Neural progenitor cell (in vitro differentiated cells): ENCODE measurements around the gene ZNF674. TPM values are rescaled to one million over a fixed set of nuclear protein-coding genes. Genes with fewer than 3 reads are reported as not detected.
"Not testable (repeated sequence)": the region's sequence is repeated elsewhere in the genome, so short reads cannot be mapped to it uniquely, and the experiment has no call there.

Source experiments
- DNase-seq: peaks from one replicate; pipeline ENCODE4 v3.0.0-alpha.2; 2016; ENCODE audit warnings: low spot score
- H2AFZ ChIP-seq: fragments of 200-600 bp; sonication (generic); replicated peaks from 2 replicates; pipeline ENCODE4 v1.6.1; 2016; ENCODE audit warnings: antibody characterized with exemption
- H3F3A ChIP-seq: fragments of 200-600 bp; sonication (generic); 2 replicates; pipeline ENCODE4 v1.6.1; 2016; ENCODE audit warnings: antibody characterized with exemption, low read depth
- H3K27ac ChIP-seq: fragments of 200-600 bp; sonication (generic); 2 replicates; pipeline ENCODE4 v1.5.1; 2016; ENCODE audit warnings: mild to moderate bottlenecking
- H3K27me3 ChIP-seq: fragments of 200-600 bp; sonication (generic); 2 replicates; pipeline ENCODE4 v1.6.1; 2016; ENCODE audit warnings: mild to moderate bottlenecking, moderate library complexity
- H3K36me3 ChIP-seq: fragments of 200-600 bp; sonication (generic); 2 replicates; pipeline ENCODE4 v1.5.1; 2016
- H3K4me1 ChIP-seq: fragments of 200-600 bp; sonication (generic); 2 replicates; pipeline ENCODE4 v1.6.1; 2016; ENCODE audit warnings: mixed run types
- H3K4me2 ChIP-seq: fragments of 200-600 bp; sonication (generic); 2 replicates; pipeline ENCODE4 v1.6.1; 2016
- H3K4me3 ChIP-seq: fragments of 200-600 bp; sonication (generic); 2 replicates; pipeline ENCODE4 v1.5.1; 2016
- H3K79me2 ChIP-seq: fragments of 200-600 bp; sonication (generic); 2 replicates; pipeline ENCODE4 v1.6.1; 2016; ENCODE audit warnings: low read depth
- H3K9ac ChIP-seq: fragments of 200-600 bp; sonication (generic); 2 replicates; pipeline ENCODE4 v1.6.1; 2016
- H3K9me3 ChIP-seq: fragments of 200-600 bp; sonication (generic); 2 replicates; pipeline ENCODE4 v1.5.1; 2016; ENCODE audit warnings: low read depth
- H4K20me1 ChIP-seq: fragments of 200-600 bp; sonication (generic); 2 replicates; pipeline ENCODE4 v1.6.1; 2016; ENCODE audit warnings: low read depth
- H3K27ac Mint-ChIP-seq: 3 replicates; pipeline ENCODE4 v1.8.0; 2021; ENCODE audit warnings: mixed read lengths
- H3K27me3 Mint-ChIP-seq: 2 replicates; pipeline ENCODE4 v1.8.0; 2022; ENCODE audit warnings: low read depth, mild to moderate bottlenecking, inconsistent platforms, moderate library complexity, mixed read lengths; ENCODE audit not compliant: insufficient read depth
- H3K36me3 Mint-ChIP-seq: 3 replicates; pipeline ENCODE4 v1.8.0; 2021; ENCODE audit warnings: mixed read lengths
- H3K4me1 Mint-ChIP-seq: 3 replicates; pipeline ENCODE4 v1.8.0; 2021; ENCODE audit warnings: mixed read lengths
- H3K4me3 Mint-ChIP-seq: 3 replicates; pipeline ENCODE4 v1.8.0; 2021; ENCODE audit warnings: mild to moderate bottlenecking, moderate library complexity, mixed read lengths
- H3K9me3 Mint-ChIP-seq: 3 replicates; pipeline ENCODE4 v1.8.0; 2020; ENCODE audit warnings: mixed read lengths
- EZH2 ChIP-seq: fragments of 200-600 bp; sonication (generic); IDR thresholded peaks from 2 replicates; pipeline ENCODE4 v1.6.1; 2017; ENCODE audit warnings: antibody characterized with exemption, mild to moderate bottlenecking, moderate library complexity
- EZH2phosphoT487 ChIP-seq: fragments of 200-600 bp; sonication (generic); IDR thresholded peaks from 2 replicates; pipeline ENCODE4 v1.6.1; 2017; ENCODE audit warnings: antibody characterized with exemption
- total RNA-seq: library from RNA; depleted of rRNA; stranded (reverse); fragments of >200 nt; gene quantifications from 2 replicates; pipeline ENCODE4 v1.2.3, GENCODE V29; 2015; ENCODE audit warnings: low replicate concordance
- TF ChIP-seq, protein P1 (sequence below): fragments of 200-600 bp; sonication (generic); IDR thresholded peaks from 2 replicates; pipeline ENCODE4 v1.5.1; 2017; ENCODE audit warnings: antibody characterized with exemption, mild to moderate bottlenecking

Gene ZNF674
- total RNA-seq, 1 donor from 2014 or later = 3.9 TPM

DNA sequence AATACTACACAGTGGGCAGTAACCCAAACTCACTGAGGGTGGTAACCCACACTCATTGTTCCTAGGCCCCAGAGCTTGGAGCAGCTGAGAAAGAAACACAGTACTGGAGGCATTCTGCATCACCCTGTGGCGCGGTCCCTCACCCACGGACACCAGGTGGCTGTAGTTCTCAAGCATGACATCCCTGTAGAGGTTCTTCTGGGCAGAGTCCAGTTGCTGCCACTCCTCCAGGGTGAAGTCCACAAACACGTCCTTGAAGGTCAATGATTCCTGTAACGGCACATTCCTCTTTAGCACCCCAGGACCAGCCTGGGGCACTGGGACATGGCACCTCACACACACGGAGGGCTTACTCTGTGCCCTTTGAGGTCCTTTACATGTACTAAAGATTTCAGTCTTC, 16.6 kb downstream of the ZNF674 start:
- H3K27me3 Mint-ChIP-seq, H4K20me1 ChIP-seq, H3K27ac ChIP-seq, H3K79me2 ChIP-seq, H3K9me3 Mint-ChIP-seq, H3K4me3 Mint-ChIP-seq, H3K27me3 ChIP-seq, H3K36me3 ChIP-seq, H3K9me3 ChIP-seq, DNase-seq, H3K4me1 Mint-ChIP-seq, H3K4me2 ChIP-seq, H3K9ac ChIP-seq, H3K36me3 Mint-ChIP-seq, H2AFZ ChIP-seq, H3K4me3 ChIP-seq, H3K4me1 ChIP-seq, H3F3A ChIP-seq, H3K27ac Mint-ChIP-seq: not testable (repeated sequence)

DNA sequence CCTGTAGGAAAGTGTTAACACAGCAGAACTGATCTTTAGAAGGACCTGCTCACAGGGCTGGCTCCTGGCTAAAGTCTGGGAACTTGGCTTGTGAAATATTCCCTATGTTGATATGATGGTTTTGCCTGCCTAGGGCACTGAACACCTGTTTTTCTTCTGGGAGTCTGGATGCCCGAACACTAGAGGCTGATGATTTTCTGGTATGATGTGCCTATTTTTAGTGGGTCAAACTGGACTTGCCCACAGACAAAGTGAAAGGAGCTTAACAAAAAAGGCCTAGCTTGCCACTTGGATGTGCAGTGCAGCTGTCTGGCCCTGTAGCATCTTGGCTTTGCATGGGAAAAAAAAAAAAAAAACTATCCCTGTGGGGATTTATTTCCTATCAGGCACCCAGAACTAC, 39.1 kb downstream of the ZNF674 start:
- no peaks in the 10 kb centered on the region for H3K27me3 Mint-ChIP-seq
- Histone ChIP-seq H3K36me3 (peaks cover 10% of the 10 kb centered on the region), H3K9ac (no peak overlapping the region), H2AFZ (no peak overlapping the region), H3F3A (no peaks in the 10 kb centered on the region), H3K27me3 (no peaks in the 10 kb centered on the region), H3K4me2 (no peak overlapping the region), H3K27ac (no peak overlapping the region), H4K20me1 (no peaks in the 10 kb centered on the region), H3K9me3 (peaks cover 9% of the 10 kb centered on the region), H3K4me1 (no peaks in the 10 kb centered on the region), H3K79me2 (no peaks in the 10 kb centered on the region), H3K4me3 (no peak overlapping the region)
- no peaks in the 10 kb centered on the region for H3K4me1 Mint-ChIP-seq
- peaks cover 44% of the 10 kb centered on the region for H3K9me3 Mint-ChIP-seq
- H3K4me3 Mint-ChIP-seq = no peak overlapping the region
- DNase-seq = no peak
- TF ChIP-seq EZH2phosphoT487 (no peak), EZH2 (no peak)
- TF ChIP-seq, protein P1, sequence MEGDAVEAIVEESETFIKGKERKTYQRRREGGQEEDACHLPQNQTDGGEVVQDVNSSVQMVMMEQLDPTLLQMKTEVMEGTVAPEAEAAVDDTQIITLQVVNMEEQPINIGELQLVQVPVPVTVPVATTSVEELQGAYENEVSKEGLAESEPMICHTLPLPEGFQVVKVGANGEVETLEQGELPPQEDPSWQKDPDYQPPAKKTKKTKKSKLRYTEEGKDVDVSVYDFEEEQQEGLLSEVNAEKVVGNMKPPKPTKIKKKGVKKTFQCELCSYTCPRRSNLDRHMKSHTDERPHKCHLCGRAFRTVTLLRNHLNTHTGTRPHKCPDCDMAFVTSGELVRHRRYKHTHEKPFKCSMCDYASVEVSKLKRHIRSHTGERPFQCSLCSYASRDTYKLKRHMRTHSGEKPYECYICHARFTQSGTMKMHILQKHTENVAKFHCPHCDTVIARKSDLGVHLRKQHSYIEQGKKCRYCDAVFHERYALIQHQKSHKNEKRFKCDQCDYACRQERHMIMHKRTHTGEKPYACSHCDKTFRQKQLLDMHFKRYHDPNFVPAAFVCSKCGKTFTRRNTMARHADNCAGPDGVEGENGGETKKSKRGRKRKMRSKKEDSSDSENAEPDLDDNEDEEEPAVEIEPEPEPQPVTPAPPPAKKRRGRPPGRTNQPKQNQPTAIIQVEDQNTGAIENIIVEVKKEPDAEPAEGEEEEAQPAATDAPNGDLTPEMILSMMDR = no peak
- peaks cover 23% of the 10 kb centered on the region for H3K36me3 Mint-ChIP-seq
- H3K27ac Mint-ChIP-seq = no peak overlapping the region

DNA sequence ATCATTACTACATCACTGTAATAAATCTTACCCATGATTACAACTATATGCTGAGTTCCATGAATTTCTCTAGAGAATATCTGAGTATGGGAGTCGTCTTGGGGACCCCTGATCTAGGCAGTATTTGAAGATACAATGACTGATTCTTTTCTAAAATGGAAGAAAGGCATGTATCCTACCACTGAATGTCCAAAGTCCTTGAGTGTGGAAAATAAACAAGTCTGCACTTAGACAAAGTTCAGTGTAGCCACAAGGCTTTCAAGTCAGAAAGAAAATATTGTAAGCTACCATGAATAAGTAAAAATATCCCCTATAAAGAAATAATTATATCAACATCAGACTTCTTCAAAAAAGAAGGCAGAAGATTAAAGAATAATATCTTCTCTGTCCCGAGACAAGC, 42.4 kb downstream of the ZNF674 start:
- H3K4me1 ChIP-seq = no peaks in the 10 kb centered on the region
- DNase-seq = no peak
- TF ChIP-seq, protein P1 = no peak
- no peak for TF ChIP-seq EZH2phosphoT487
- H3K27ac ChIP-seq = no peak overlapping the region
- no peaks in the 10 kb centered on the region for H4K20me1 ChIP-seq
- no peaks in the 10 kb centered on the region for H3K79me2 ChIP-seq
- Mint-ChIP-seq H3K4me1 (no peaks in the 10 kb centered on the region), H3K27ac (no peak overlapping the region), H3K27me3 (no peaks in the 10 kb centered on the region), H3K9me3 (peaks cover 63% of the 10 kb centered on the region), H3K4me3 (no peak overlapping the region), H3K36me3 (peaks cover 34% of the 10 kb centered on the region)
- H3F3A ChIP-seq = no peaks in the 10 kb centered on the region
- peaks cover 25% of the 10 kb centered on the region for H3K9me3 ChIP-seq
- H3K4me3 ChIP-seq = no peak overlapping the region
- peaks cover 10% of the 10 kb centered on the region for H3K36me3 ChIP-seq
- no peak overlapping the region for H3K4me2 ChIP-seq
- H3K9ac ChIP-seq = no peak overlapping the region
- H3K27me3 ChIP-seq = no peaks in the 10 kb centered on the region
- H2AFZ ChIP-seq = no peak overlapping the region

DNA sequence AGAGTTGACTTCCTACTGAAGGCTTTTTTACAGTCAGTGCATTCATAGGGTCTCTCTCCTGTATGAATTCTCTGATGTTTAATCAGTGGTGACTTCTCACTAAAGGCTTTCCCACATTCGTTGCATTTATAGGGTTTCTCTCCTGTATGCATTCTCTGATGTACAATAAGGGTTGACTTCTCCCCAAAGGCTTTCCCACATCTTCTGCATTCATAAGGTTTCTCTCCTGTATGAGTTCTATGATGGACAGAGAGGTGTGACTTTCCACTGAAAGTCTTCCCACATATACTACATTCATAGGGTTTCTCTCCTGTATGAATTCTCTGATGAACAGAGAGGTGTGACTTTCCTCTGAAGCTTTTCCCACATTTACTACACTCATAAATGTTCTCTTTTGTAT, 45.2 kb downstream of the ZNF674 start:
- peaks cover 63% of the 10 kb centered on the region for H3K9me3 Mint-ChIP-seq
- H3K4me2 ChIP-seq = no peak overlapping the region
- H3K27me3 ChIP-seq = no peaks in the 10 kb centered on the region
- no peak overlapping the region for H3K27ac ChIP-seq
- H3K4me3 Mint-ChIP-seq = no peak overlapping the region
- H3K27ac Mint-ChIP-seq = no peak overlapping the region
- H3K36me3 Mint-ChIP-seq = peaks cover 33% of the 10 kb centered on the region
- H4K20me1 ChIP-seq = no peaks in the 10 kb centered on the region
- no peak for TF ChIP-seq EZH2phosphoT487
- TF ChIP-seq, protein P1 = no peak
- H3K36me3 ChIP-seq = peaks cover 10% of the 10 kb centered on the region
- H3K4me3 ChIP-seq = no peak overlapping the region
- H3K27me3 Mint-ChIP-seq = peaks cover 3% of the 10 kb centered on the region
- no peaks in the 10 kb centered on the region for H3K79me2 ChIP-seq
- H3K4me1 ChIP-seq = no peaks in the 10 kb centered on the region
- H3K9me3 ChIP-seq = peaks cover 25% of the 10 kb centered on the region
- no peak for DNase-seq
- no peak overlapping the region for H2AFZ ChIP-seq
- no peak overlapping the region for H3K9ac ChIP-seq
- no peaks in the 10 kb centered on the region for H3F3A ChIP-seq
- no peaks in the 10 kb centered on the region for H3K4me1 Mint-ChIP-seq
